GM12875 (cell line): ENCODE results near the gene CROCC.

Source experiments
- H3K4me3 ChIP-seq: one replicate; pipeline ENCODE4 v1.5.1; 2011; ENCODE audit warnings: low read depth, low read length, control low read depth
- TF ChIP-seq, protein P1 (sequence below): IDR thresholded peaks from 2 replicates; pipeline ENCODE4 v1.5.1; 2011; ENCODE audit warnings: low read depth, mild to moderate bottlenecking, control low read depth, inconsistent platforms, low read length, moderate library complexity, borderline replicate concordance; ENCODE audit not compliant: insufficient read depth

The CROCC gene

DNA sequence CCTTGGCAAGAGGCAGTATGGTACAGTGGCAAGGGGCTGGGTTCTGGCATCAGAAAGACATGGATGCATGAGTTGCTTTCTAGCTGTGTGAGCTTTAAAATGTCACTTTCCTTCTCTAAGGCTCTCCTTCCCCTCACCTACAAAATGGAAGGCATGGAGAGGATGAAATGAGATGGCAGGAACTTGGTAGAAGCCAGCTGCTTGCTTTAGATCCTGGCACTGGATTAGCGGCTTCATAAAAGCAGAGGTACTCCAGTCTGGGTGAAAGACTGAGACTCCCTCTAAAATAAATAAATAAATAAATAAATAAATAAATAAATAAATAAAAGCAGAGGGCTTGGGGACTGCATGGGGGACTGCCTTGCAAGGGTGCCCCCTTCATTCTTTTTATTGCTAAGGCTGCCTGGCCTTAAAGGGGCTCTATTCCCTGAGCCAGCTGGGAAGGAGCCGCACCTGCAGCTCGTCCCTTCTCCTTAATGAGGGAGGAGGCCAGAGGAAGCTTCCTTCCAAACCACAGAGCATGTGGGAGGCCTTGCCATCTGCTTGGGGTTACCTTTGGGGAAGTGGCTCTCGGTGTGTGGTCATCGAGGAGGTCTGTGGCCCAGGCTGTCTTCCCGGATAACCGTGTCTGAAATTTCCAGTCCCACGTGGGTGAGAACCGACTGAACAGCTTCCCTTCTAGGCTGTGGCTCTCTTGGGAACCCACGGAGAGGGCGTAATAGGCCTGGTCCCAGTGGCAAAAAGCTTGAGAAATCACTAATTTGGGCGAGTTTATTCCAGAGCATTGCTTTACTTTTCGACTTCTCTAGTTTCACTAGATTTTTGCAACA, 92.0 kb downstream of the CROCC start:
- H3K4me3 ChIP-seq = no peak overlapping the region

DNA sequence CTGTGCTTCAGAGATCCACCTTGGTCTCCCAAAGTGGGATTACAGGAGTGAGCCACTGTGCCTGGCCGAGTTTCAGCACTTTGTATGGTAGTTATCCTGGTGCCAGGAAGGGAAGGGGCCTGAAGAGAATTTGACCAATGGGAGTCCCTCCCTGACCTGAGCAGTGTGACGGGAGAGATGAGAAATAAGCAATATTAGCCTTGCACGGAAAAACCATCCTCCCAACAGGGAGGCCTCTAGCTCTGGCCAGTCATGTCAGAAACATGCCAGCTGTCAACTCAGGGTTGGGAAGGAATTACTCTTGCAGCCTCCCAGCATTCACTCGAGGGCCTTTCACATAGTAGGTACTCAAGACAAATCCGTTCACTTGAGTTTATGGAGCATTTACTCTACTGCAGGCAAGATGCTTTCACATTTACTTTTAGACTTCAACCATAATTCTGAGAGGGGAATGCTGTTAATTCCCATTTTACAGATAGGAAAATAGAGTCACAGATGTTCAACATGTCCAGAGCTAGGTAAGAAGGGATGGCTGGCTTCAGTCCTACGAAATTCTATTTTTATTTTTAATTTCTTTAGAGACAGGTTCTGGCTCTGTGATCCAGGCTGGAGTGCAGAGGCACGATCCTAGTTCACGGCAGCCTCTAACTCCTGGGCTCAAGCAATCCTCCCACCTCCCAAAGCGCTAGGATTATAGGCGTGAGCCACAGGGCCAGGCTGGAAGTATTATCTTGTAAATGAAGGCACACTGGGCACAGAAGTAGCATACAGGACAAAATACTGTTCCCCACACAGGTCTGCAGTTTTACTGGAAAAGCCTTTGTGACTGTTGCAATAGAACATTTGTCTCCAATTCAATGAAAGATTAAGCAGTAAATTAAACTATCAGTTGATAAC, 93.2 kb downstream of the CROCC start:
- TF ChIP-seq, protein P1, sequence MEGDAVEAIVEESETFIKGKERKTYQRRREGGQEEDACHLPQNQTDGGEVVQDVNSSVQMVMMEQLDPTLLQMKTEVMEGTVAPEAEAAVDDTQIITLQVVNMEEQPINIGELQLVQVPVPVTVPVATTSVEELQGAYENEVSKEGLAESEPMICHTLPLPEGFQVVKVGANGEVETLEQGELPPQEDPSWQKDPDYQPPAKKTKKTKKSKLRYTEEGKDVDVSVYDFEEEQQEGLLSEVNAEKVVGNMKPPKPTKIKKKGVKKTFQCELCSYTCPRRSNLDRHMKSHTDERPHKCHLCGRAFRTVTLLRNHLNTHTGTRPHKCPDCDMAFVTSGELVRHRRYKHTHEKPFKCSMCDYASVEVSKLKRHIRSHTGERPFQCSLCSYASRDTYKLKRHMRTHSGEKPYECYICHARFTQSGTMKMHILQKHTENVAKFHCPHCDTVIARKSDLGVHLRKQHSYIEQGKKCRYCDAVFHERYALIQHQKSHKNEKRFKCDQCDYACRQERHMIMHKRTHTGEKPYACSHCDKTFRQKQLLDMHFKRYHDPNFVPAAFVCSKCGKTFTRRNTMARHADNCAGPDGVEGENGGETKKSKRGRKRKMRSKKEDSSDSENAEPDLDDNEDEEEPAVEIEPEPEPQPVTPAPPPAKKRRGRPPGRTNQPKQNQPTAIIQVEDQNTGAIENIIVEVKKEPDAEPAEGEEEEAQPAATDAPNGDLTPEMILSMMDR = no peak
- no peak overlapping the region for H3K4me3 ChIP-seq

More for the DNA sequence above, 92.0 kb downstream of the CROCC start:
- TF ChIP-seq, protein P1 = no peak

DNA sequence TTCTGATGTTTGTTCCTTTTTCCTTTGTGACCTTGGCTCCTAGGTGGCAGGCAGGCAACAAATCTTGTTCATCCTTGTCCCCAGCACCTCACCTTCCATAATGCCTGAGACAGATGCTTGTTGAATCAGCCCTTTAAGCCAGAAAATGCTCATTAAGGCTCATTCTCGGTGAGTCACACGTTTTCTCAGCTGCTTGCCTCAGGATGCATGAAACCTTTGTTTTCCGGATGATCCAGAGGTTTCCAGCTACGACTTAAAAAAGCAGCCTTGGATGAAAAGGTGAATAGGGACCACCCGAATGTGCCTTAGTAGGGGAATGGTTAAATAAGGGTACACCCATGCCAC, 94.6 kb downstream of the CROCC start:
- TF ChIP-seq, protein P1 = no peak
- no peak overlapping the region for H3K4me3 ChIP-seq

DNA sequence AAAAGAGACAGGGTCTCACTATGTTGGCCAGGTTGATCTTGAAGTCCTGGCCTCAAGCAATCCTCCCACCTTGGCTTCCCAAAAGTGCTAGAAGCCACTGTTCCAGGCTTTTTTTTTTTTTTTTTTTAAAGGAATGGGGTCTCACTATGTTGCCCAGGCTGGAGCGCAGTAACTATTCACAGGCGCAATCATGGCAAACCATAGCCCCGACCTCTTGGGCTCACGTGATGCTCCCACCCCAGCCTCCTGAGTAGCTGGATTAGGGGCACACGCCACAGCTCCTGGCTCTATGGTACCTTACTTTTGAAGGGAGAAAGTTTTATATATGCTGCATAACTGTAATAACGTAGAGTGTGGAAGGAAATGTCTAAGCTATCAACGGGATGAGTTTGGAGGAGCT, 95.7 kb downstream of the CROCC start:
- TF ChIP-seq, protein P1 = no peak

DNA sequence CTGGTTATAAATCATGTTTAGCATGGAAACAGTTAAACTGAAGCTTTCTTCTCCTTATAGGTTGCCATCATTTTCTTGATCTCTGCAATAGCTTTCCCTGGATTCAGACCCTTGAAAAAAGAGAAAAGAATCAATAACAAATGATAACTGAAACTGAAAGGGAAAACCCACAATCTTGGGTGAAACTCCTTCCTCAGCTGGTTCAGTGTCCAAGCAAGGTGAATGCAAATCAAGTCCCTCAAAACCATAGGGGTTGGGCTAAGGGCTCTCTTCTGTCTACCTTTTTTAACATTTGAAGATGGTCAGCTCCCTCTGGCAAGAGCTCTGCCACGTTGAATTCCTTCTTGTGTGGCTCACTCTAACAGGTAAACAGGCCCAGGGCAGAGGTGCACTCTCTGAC, 97.1 kb downstream of the CROCC start:
- TF ChIP-seq, protein P1 = no peak
- no peak overlapping the region for H3K4me3 ChIP-seq

More for the DNA sequence above, 95.7 kb downstream of the CROCC start:
- no peak overlapping the region for H3K4me3 ChIP-seq

DNA sequence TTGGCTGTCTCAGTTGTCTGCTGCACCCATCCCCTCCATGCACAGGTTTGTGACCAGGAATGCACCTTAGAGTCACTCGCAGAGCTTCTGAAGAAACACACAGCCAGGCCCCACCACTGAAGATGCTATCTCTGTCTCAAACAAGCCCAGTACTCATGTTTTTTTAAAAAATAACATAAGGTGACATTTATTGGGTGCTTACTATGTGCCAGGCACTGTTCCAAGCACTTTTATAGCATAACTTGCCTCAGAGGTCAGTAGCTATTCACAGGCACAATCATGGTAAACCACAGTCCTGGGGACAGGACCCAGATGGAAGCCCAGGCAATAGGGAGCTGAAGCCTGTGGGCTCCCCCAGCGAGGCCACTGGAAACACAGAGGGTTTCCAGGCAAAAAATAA, 98.8 kb downstream of the CROCC start:
- TF ChIP-seq, protein P1 = no peak
- H3K4me3 ChIP-seq = no peak overlapping the region

DNA sequence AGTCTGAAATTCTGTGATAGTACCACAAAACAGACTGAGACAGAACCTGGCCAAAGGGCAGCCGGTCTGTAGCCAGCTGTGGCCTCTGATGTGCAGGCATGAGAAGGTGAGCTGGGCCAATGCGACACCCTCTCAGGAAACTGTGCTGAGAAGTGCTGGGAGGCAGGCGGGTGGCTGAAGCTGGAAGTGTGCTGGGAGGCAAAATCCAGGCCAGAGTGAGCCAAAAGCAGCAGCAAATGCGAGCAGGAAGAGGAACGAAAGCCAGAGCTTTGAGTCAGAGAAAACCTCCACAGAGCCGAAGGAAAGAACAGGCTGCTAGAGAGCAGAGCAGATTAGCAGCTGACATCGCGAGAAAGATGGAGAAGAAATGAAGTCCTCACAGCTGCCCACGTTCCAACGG, 100.2 kb downstream of the CROCC start:
- H3K4me3 ChIP-seq = no peak overlapping the region
- TF ChIP-seq, protein P1 = no peak
